LNCaP clone FGC (cell line): ENCODE measurements around the gene SNRNP25.
"Not testable (repeated sequence)": the region's sequence is repeated elsewhere in the genome, so short reads cannot be mapped to it uniquely, and the experiment has no call there.

Experiments used
- DNase-seq: peaks from one replicate; pipeline ENCODE4 v3.0.0-alpha.2; 2011; ENCODE audit warnings: low read depth
- H3K4me3 ChIP-seq: 2 replicates; pipeline ENCODE4 v1.5.1; 2011; ENCODE audit warnings: mild to moderate bottlenecking, low read depth, low read length, control low read depth
- TF ChIP-seq, protein P1 (sequence below): IDR thresholded peaks from 2 replicates; pipeline ENCODE4 v1.5.1; 2012; ENCODE audit warnings: mild to moderate bottlenecking; ENCODE audit not compliant: control insufficient read depth, insufficient read depth; ENCODE audit errors: extremely low read depth

Gene SNRNP25

DNA sequence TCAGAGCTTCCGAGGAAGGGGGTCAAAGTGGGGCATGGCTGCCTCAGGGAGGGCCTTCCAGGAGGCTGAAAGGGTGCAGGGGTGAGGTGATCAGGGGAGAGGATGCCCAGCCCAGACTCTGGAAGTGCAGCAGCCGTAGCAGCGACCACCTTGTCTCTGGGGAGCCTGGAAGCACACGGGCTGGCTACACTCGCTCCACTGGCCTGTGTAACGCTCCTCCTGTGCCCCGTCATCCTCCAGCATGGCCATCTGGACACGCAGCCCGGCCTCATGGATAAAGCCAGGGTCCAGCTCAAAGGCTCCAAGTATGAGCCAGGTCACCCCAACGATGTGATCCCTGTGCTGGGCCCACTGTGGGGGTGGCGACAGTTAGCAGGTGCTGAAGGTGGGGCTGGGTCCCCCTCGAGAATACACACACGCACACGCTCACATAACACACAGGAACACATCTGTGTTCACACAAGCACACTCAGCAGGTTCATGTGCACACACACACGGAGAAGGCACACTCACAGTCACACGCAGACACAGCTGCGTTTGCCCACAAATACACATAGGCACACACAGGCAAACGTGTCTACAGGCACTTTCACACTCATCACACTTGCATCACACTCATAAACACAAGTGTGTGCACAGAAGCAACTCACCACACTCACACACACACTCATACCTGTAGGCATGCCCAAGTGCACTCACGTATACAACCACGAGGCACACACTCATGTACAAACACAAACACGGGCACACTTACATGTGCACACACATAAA is 19.6 kb upstream of the SNRNP25 start:
- DNase-seq: no peak
- TF ChIP-seq, protein P1, sequence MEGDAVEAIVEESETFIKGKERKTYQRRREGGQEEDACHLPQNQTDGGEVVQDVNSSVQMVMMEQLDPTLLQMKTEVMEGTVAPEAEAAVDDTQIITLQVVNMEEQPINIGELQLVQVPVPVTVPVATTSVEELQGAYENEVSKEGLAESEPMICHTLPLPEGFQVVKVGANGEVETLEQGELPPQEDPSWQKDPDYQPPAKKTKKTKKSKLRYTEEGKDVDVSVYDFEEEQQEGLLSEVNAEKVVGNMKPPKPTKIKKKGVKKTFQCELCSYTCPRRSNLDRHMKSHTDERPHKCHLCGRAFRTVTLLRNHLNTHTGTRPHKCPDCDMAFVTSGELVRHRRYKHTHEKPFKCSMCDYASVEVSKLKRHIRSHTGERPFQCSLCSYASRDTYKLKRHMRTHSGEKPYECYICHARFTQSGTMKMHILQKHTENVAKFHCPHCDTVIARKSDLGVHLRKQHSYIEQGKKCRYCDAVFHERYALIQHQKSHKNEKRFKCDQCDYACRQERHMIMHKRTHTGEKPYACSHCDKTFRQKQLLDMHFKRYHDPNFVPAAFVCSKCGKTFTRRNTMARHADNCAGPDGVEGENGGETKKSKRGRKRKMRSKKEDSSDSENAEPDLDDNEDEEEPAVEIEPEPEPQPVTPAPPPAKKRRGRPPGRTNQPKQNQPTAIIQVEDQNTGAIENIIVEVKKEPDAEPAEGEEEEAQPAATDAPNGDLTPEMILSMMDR: no peak
- H3K4me3 ChIP-seq: no peak overlapping the region

DNA sequence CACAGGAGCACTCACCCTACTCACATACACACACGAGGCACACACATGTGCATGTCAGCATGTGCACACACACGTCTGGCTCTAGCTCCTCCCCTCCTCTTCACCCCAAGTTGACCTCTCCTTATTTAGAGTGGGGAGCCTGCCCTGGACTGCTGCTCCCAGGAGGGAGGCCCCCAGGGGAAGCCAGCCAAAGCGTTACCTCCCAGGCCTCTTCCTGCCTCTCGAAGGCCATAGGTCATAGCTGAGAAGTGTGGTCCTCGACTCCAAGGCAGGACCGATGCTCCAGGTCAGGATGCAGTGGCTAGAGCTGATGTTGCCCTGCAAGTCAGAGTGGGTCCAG is 19.0 kb upstream of the SNRNP25 start:
- no peak for DNase-seq
- TF ChIP-seq, protein P1: no peak
- no peak overlapping the region for H3K4me3 ChIP-seq

DNA sequence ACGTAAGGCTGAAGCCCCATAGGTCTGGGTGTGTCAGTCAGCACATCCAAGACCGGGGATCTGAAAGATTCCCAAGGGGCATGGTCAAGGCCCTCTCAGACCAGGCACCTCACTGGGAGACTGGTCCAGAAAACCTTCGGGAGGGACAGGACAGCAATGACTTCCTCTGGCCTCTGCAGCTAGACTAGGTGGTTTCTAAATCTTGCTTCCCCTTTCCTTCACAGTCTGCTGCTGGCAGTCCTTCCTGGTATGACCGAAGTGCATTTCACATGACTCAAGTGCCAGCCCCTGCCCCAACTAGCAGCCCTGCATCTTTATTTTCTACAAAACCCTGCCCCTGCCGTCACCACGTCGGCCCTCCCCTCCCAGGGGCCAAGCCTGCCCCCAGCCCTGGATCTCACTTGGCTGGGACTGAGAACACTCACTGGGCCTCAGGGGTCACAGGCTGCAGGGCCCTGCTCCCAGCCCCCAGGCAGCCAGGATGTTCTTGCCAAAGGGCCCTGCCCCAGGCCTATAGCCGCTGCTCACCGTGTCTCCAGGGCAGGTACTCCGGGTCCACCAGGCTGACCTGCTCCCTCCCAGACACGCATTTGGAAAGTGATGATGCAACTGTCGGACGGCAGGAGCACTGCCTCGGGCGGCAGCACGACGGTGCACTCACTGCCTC is 18.5 kb upstream of the SNRNP25 start:
- no peak overlapping the region for H3K4me3 ChIP-seq
- no peak for DNase-seq
- TF ChIP-seq, protein P1: no peak

DNA sequence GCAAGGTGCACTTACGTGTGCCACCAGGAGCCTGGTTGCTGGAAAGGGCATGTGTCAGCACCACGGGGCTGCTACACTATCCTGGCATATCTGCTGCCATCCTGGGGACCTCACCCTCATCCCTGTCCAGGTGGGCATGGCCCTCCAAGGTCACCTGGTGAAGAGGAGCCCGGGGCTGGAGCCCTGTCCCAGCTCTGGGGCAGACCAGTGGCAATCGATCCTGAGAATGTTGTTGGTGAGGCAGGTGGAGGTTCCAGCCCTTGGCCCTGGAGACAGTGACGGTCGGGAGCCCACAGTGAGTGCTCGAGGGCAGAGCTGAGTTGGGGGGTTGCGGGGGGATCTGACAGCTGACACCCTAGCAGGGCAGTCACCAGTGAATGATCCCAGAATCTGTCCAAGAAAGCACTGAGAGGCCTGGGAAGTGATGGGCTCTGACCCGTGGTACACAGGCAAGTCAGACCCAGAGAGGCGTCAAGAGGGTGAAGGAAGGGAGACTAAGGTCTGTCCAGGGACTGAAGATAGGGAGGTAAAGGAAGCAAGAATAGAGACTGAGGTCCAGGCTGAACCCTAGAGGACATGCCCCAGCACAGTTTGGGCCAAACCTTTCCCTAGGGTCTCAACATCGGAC is 17.8 kb upstream of the SNRNP25 start:
- no peak for DNase-seq
- TF ChIP-seq, protein P1: no peak
- H3K4me3 ChIP-seq: no peak overlapping the region

DNA sequence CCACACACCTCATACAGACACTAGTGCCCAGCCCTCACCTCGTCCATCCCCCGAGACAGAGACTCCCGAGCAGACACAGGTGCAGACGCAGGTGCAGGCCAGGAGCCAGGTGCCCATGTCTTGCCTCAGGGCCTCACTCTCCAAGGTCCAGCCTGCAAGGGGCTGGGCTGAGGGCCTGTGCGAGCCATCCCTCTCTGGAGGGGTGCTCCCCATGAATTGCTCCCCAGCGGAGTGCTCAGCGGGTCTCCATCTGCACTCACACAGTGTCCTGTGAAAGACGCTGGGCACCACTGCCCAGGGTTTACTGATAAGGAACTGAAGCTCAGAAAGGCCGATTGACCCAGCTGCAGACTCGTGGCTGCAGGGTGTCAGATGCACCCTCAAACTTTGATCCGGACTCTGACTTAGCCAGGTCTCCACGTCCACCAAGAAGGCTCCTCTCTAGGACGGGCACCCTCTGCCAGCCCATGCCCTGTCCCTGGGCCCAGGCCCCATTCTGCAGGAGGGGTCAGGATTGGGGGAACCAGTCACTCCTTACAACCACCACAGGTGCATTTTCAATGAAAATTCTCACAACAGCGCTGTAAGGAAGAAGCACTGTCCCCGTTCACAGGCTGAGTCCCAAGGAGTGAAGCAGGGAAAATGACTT is 17.2 kb upstream of the SNRNP25 start:
- TF ChIP-seq, protein P1: no peak
- DNase-seq: no peak

DNA sequence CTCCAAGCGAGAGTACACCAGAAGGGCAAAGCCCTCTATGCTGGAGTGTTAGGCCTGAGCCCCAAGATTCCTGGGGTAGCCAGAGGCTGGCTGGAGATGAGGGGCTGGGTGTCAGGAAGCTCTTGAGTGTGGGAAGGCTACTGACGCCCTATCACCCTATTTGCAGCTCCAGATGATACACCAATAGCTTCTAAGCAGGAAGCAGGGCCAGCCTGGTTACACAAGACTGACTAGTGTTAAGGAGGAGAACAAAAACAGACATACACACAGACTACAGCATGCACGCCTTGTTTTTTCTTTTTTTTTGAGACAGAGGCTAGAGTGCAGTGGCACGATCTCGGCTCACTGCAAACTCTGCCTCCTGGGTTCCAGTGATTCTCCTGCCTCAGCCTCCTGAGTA is 16.1 kb upstream of the SNRNP25 start:
- TF ChIP-seq, protein P1: no peak
- no peak for DNase-seq
- no peak overlapping the region for H3K4me3 ChIP-seq

More for the DNA sequence above, 17.2 kb upstream of the SNRNP25 start:
- no peak overlapping the region for H3K4me3 ChIP-seq

DNA sequence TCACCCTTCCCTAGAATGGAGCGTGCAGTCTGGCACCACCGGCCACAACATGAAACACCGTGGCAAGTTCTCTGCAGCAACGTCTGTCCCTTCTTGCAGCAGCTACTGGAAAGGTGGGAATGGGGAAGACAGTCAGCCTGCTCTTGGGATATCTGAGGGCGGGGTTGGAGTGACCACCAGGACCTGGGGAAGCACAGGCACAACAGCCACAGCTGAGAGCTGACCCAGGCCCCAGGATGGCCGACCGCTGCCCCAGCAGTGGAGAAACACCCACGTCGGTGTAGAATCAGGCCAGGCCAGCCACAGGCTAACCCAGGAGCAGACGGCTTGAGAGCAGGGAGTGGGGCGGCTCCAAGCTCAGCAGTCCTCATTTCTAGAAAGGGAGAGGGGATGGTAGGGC is 15.4 kb upstream of the SNRNP25 start:
- H3K4me3 ChIP-seq, DNase-seq: not testable (repeated sequence)
